ENCODE results near the gene SRSF9.

GRCh38 chr12:120470150-120470784 is 719 bp upstream of the SRSF9 start:
- no peak for TF ChIP-seq CTCF (conservative IDR thresholded peaks at IDR 0.05; ENCODE audit: low read depth, low read length)
- TF ChIP-seq EZH2 (IDR thresholded peaks at IDR 0.05; ENCODE audit: low read length, unreplicated experiment), result no peak
